ENCODE data around the gene IVNS1ABP. TPM values are rescaled to one million over a fixed set of nuclear protein-coding genes. Genes with fewer than 3 reads are reported as not detected.

The IVNS1ABP gene
- total RNA-seq (2014; rRNA removed; shearing (Covaris generic)), result 92.2 and 104 TPM in 2 replicates

DNA sequence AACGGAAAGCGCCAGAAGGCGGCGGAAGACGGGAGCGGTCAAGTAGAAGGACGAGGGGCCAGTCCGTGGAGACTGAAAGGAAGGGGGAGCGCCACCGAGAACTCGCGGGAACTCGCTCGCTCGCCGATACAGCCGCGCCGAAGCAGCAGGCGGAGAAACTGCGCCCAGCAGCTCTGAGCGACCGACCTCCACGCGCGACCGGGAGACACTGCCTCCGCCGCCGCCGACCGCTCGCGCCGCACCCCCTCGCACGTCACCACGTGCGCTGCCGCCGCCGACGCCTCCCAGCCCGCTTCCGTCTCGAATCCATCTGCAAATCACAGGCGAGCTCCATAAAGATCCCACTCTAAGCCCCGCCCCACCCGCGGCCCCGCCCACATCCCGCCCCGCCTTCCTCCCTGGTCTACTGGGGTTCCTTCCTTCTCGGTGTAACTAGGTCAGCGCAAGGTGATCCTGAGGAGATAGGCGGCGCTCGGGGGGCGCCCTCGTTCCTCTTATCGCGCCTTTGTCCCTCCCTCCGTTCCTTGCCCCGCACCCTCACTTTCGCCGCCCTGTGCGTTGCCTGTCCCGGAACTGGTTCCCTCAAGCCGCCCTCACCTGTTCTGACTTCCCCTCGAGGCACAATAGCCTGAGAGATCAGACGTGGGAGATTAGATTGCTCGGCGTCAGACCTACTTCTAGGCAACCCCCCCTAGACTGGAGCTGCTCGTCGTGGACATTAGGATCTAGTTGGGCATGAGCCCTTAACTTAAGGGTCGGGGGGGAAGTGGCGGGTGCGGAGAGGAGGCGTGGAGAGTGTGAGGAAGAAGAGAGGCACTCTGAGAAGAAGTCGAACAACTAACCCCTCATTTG lies at the start of gene IVNS1ABP:
IVNS1ABP (minus strand) TSS at position 210 of the 852 bp plus-strand sequence. CDS start 7,750 bp downstream, outside the sequence.

Small RNA genes lying within 50 kb of the gene (small RNA-seq; reads per million reads assigned to genes)
- not detected for gene RF00019

Other genes with a start within 250 kb of the IVNS1ABP start
- gene TRMT1L, start 160.3 kb downstream of the IVNS1ABP start, total RNA-seq (2014; rRNA removed; shearing (Covaris generic)), result 13.7 and 20.7 TPM in 2 replicates
- gene SWT1, start 160.1 kb downstream of the IVNS1ABP start, total RNA-seq (2014; rRNA removed; shearing (Covaris generic)), result 2.1 and 2.2 TPM in 2 replicates

Data from A375 (cell line).